ENCODE data around the gene DENND5B. TPM values are rescaled to one million over a fixed set of nuclear protein-coding genes. Genes with fewer than 3 reads are reported as not detected.
A peak's percentile ranks its signal among the peaks of the same experiment; 100 is the strongest.
"Not testable (repeated sequence)": the region's sequence is repeated elsewhere in the genome, so short reads cannot be mapped to it uniquely, and the experiment has no call there.

The DENND5B gene
- total RNA-seq, 8 experiments from 2014 or later, result 2.6 to 36.9 (median 18.1) TPM

DNA sequence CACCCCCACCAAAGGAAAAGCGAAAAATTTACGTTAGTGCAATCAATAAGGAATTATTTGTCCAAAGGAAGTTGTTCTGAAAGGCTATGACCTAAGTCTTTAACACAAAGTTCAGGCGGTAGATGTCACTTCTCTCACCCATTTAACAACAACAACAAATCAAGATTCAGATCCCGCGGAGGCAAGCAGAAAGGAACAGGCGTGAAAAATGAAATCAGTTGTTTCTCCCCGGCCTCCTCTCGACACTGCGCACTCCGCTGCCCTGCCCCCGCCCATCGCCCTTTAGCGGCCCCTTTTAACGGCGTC lies 1.4 kb downstream of the DENND5B start:
- in situ Hi-C loops (cut with MboI; ENCODE audit: low pct_unique_long_range_greater_than_20kb in 2 of 9, low sequenced_read_pairs in 9 of 9, unreplicated experiment in 9 of 9), result loop anchor here in 1 of 9 experiments (25.0 kb wide), 1 partner anchor 102 kb away; no protein-coding TSS in a partner anchor
- peak overlapping the region; percentile 69 to 88 (median 79) for H3K4me3 ChIP-seq
- H3K27ac ChIP-seq, result peak overlapping the region; percentile 94 to 95
- ATAC-seq (replicated peaks in 6 of 8), result peak in 3 of 8 experiments; percentile 49 to 55 (median 51)
- peaks cover 4 to 7% of the 10 kb centered on the region in 2 donors for H3K4me1 ChIP-seq (replicated peaks in 1 of 2)
- 0 to 20% (median 2%) methylated on average over 1 to 8 of the region's 15 CpGs; no CpG with 5 or more reads in 1 of the 10 experiments for WGBS, 10 experiments

DNA sequence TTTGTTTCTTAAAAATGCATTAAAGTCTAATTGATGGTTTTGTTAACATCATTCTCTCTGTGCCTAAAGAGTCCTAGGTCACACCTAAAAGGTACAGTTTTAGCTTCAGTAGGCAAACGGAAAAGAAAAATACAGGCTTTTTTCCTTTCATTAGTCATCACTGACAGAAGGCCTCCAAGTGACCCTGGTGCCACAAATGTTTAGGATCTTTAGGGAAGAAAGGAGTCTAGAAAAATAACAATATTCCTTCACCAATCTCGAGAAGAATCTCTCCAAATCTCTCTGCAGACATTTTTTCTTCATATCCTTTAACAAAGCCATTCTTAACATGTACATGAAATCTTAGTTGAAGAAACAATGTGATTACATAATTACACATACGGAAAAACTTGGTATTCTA lies 2.0 kb downstream of the DENND5B start:
- Histone ChIP-seq H3K4me3 (peak overlapping the region; percentile 69 to 88 (median 79)), H3K4me1 (replicated peaks in 1 of 2) (peaks cover 4 to 7% of the 10 kb centered on the region in 2 donors), H3K27ac (no peak overlapping the region)
- WGBS, 10 experiments, result 7 to 57% (median 24%) methylated on average over 1 to 3 of the region's 3 CpGs; no CpG with 5 or more reads in 1 of the 10 experiments
- no peak for ATAC-seq (replicated peaks in 6 of 8)
- in situ Hi-C loops (cut with MboI; ENCODE audit: low pct_unique_long_range_greater_than_20kb in 2 of 9, low sequenced_read_pairs in 9 of 9, unreplicated experiment in 9 of 9), result loop anchor here in 1 of 9 experiments (25.0 kb wide), 1 partner anchor 102 kb away; no protein-coding TSS in a partner anchor

DNA sequence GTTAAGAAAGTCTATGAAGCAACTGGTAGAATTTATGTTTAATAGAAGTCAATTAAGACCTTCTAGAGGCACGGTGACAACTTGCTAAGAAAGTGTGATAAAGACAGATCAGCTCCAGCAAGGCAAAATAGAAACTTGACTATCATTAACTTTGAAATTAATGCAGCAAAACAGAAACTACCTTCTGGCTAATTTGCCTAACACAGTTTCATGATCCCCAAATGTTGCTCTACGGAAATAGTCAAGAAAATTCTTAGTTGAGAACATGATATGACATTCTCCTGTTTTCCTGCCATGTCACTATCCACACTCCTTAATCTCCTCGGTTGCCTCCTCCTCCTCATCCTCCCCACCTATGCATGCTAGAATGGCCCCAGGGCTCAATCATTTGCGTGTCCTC lies 4.2 kb downstream of the DENND5B start:
- no peak overlapping the region for H3K4me3 ChIP-seq
- ATAC-seq (replicated peaks in 6 of 8), result no peak
- in situ Hi-C loops (cut with MboI; ENCODE audit: low pct_unique_long_range_greater_than_20kb in 2 of 9, low sequenced_read_pairs in 9 of 9, unreplicated experiment in 9 of 9), result loop anchor here in 1 of 9 experiments (25.0 kb wide), 1 partner anchor 99 kb away; no protein-coding TSS in a partner anchor
- H3K4me1 ChIP-seq (replicated peaks in 1 of 2), result peaks cover 4 to 7% of the 10 kb centered on the region in 2 donors
- 61 to 100% (median 81%) methylated on average over 1 to 4 of the region's 4 CpGs; no CpG with 5 or more reads in 1 of the 10 experiments for WGBS, 10 experiments
- no peak overlapping the region for H3K27ac ChIP-seq

DNA sequence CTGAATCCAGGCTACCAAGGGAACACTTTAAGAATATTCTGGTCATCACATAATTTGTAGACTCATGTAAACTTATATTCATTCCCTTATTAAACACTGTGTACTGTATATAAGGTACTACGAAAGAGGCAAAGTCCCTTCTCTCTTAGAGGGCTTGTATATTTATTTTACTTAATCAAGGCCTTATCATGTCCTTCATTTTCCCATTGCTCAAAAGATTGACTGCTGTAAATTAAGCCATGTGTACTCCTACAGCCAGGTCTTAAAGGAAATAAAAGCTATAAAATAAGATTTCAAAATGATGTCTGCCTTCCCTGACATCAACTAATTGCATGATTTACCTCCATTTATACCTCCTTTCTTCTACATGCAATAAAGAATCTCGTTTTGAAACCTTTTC lies 5.0 kb downstream of the DENND5B start:
- WGBS, 10 experiments, result 43 to 100% (median 78%) methylated on average over 1 to 2 of the region's 2 CpGs
- no peak overlapping the region for H3K27ac ChIP-seq
- in situ Hi-C loops (cut with MboI; ENCODE audit: low pct_unique_long_range_greater_than_20kb in 2 of 9, low sequenced_read_pairs in 9 of 9, unreplicated experiment in 9 of 9), result loop anchor here in 1 of 9 experiments (25.0 kb wide), 1 partner anchor 99 kb away; no protein-coding TSS in a partner anchor
- H3K4me3 ChIP-seq, result no peak overlapping the region
- no peak for ATAC-seq (replicated peaks in 6 of 8)
- peaks cover 4 to 7% of the 10 kb centered on the region in 2 donors for H3K4me1 ChIP-seq (replicated peaks in 1 of 2)

DNA sequence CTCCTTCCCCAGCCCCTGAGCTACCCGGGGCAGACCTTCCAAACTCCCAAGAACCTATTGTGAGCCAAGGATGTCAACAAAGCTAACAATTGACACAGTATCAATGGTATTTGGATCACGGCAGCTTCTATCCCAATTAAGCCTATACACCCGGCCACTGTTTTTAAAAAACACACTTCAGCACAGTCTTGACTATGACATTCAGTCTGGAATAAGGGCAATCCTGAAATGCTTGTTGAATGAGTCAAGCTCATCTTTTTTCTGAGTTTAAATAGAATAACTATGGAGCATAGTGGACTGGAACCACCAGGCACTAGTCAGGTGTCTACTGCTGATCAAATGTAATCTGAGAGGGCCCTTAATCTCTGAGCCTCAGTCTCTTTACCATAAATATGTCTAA lies 5.7 kb downstream of the DENND5B start:
- H3K4me1 ChIP-seq (replicated peaks in 1 of 2), result peaks cover 4 to 7% of the 10 kb centered on the region in 2 donors
- no peak overlapping the region for H3K27ac ChIP-seq
- no peak overlapping the region for H3K4me3 ChIP-seq
- ATAC-seq (replicated peaks in 6 of 8), result peak in 1 of 8 experiments; percentile 5
- WGBS, 10 experiments, result 40 to 100% (median 76%) methylated on average over 1 to 3 of the region's 3 CpGs; no CpG with 5 or more reads in 2 of the 10 experiments
- in situ Hi-C loops (cut with MboI; ENCODE audit: low pct_unique_long_range_greater_than_20kb in 2 of 9, low sequenced_read_pairs in 9 of 9, unreplicated experiment in 9 of 9), result loop anchor here in 1 of 9 experiments (25.0 kb wide), 1 partner anchor 98 kb away; no protein-coding TSS in a partner anchor

DNA sequence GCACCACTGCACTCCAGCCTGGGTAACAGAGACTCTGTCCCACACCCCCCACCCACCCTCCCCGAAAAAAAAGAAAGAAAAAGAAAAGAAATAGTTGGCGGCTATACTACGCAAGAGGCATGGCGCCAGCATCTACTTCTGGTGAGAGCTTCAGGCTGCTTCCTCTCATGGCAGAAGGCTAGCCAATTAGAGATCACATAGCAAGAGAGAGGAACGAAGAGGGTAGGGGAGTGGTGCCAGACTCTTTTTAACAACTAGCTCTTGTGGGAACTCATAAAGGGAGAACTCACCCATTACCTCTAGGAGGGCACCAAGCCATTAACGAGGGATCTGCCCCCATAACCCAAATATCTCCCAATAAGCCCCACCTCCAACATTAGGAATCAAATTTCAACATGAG lies 6.2 kb downstream of the DENND5B start:
- no peak for ATAC-seq (replicated peaks in 6 of 8)
- no peak overlapping the region for H3K27ac ChIP-seq
- in situ Hi-C loops (cut with MboI; ENCODE audit: low pct_unique_long_range_greater_than_20kb in 2 of 9, low sequenced_read_pairs in 9 of 9, unreplicated experiment in 9 of 9), result loop anchor here in 1 of 9 experiments (25.0 kb wide), 1 partner anchor 97 kb away; no protein-coding TSS in a partner anchor

DNA sequence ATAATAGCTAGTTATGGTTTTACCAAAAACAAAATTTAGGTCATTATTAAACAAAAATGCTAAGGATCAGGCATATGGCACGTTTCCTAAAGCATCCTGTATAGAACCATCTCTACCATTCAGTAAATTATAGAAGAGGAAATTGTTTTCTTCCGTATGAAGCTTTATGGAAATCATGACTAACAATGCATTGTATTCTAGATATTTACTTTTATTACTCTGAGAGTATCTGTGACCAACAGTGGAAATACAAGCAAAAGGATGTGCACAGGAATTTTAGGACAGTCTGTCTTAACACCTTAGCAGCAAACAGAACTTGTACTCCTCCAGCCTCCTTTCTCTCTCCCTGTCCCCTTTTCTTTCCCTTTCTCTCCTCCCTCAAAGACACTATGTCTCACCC lies 7.1 kb downstream of the DENND5B start:
- H3K4me1 ChIP-seq (replicated peaks in 1 of 2), result peaks cover 4 to 7% of the 10 kb centered on the region in 2 donors
- in situ Hi-C loops (cut with MboI; ENCODE audit: low pct_unique_long_range_greater_than_20kb in 2 of 9, low sequenced_read_pairs in 9 of 9, unreplicated experiment in 9 of 9), result loop anchor here in 1 of 9 experiments (25.0 kb wide), 1 partner anchor 97 kb away; no protein-coding TSS in a partner anchor
- no peak overlapping the region for H3K27ac ChIP-seq
- H3K4me3 ChIP-seq, result no peak overlapping the region
- ATAC-seq (replicated peaks in 6 of 8), result no peak
- WGBS, 10 experiments, result 73 to 100% (median 92%) methylated on average over 1 to 2 of the region's 2 CpGs; no CpG with 5 or more reads in 1 of the 10 experiments

More for the DNA sequence above, 6.2 kb downstream of the DENND5B start:
- H3K4me3 ChIP-seq, result no peak overlapping the region
- 0 to 100% (median 94%) methylated on average over 1 to 5 of the region's 6 CpGs; no CpG with 5 or more reads in 4 of the 10 experiments for WGBS, 10 experiments
- H3K4me1 ChIP-seq (replicated peaks in 1 of 2), result peaks cover 4 to 7% of the 10 kb centered on the region in 2 donors

DNA sequence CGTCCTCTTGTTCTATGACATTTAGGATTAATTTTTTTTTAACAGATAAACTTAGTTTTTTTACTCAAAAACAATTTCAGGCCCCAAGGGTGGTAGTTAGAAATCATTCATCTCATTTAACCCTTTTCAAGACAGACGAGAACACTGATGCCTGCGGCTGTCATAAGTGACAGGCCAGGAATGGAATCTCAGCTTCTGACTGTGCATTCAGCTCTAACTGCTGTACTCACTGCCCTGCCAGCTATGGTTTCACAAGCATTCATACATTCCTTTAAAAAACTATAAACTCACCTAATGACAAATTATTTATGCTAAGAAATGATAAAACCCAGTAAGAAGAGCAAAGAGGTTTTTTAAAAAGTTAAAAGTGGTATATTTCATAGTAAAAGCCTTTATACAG lies 8.8 kb downstream of the DENND5B start:
- 68 to 100% (median 86%) methylated on average over 1 to 3 of the region's 3 CpGs for WGBS, 10 experiments
- peaks cover 0 to 5% of the 10 kb centered on the region in 2 donors for H3K4me1 ChIP-seq (replicated peaks in 1 of 2)
- in situ Hi-C loops (cut with MboI; ENCODE audit: low pct_unique_long_range_greater_than_20kb in 2 of 9, low sequenced_read_pairs in 9 of 9, unreplicated experiment in 9 of 9), result loop anchor here in 1 of 9 experiments (25.0 kb wide), 1 partner anchor 95 kb away; no protein-coding TSS in a partner anchor
- H3K4me3 ChIP-seq, result no peak overlapping the region
- no peak overlapping the region for H3K27ac ChIP-seq
- peak in 1 of 8 experiments; percentile 25 for ATAC-seq (replicated peaks in 6 of 8)

DNA sequence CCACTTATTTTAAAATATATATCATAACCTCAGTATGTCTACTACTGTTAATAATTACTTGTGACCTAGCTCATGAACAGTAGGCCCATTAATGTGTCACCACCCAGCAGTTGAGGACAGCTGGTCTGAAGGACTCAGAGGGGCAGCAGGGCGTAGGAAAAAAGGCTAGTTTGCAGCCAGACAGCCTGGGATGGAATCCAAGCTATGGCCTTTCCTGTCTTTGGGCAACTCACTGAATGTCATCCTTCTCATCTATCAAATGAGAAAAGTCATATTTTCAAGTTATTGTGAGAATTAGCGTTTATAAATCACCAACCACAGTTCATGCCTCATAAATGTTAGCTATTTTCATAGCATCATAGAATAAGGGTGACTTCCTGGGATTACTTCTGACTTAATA lies 12.3 kb downstream of the DENND5B start:
- peaks cover 6 to 13% of the 10 kb centered on the region in 2 donors for H3K4me1 ChIP-seq (replicated peaks in 1 of 2)
- peak in 4 of 8 experiments; percentile 31 to 49 (median 36) for ATAC-seq (replicated peaks in 6 of 8)
- H3K27ac ChIP-seq, result no peak overlapping the region
- 0 to 100% (median 64%) methylated on average over 1 to 2 of the region's 2 CpGs; no CpG with 5 or more reads in 2 of the 10 experiments for WGBS, 10 experiments
- H3K4me3 ChIP-seq, result no peak overlapping the region
- in situ Hi-C loops (cut with MboI; ENCODE audit: low pct_unique_long_range_greater_than_20kb in 2 of 9, low sequenced_read_pairs in 9 of 9, unreplicated experiment in 9 of 9), result loop anchor here in 1 of 9 experiments (25.0 kb wide), 1 partner anchor 91 kb away; no protein-coding TSS in a partner anchor

DNA sequence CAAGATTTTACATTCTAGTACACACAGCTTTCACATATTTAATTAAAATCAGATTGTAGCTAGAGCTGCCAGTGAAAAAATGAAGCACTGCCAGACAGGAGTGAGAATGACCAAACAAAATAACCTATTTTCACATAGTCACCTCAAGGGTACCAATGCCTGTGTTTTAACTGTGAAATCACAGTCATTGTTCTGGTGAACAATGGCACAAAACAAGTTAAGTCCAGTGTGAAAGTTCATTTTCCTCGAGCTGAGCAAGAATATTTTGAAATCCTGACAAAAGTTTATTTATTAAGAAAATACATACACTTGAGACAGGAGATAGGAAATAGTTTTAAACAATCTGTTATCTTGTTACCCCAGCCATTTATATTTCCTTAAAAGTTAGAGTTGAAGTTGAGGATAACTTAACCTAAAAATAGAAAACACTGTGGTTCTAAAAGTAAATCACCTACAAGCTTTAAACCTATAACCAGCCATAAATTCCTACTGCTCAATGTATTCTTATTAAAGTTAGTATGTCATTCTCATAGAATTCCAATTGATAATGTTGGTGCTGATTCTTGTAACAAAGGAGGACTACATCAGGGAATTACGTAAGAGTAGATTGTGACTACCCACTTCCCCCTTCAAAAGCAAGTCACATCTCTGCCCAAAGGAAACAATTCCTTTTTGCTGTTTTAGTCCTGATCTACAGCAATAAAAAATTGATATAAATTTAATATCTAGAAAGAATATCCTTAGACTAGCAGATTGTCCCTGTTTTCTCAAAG lies 15.9 kb downstream of the DENND5B start:
- H3K27ac ChIP-seq, result no peak overlapping the region
- 0 to 100% (median 56%) methylated on average over 1 to 2 of the region's 2 CpGs; no CpG with 5 or more reads in 1 of the 10 experiments for WGBS, 10 experiments
- H3K4me3 ChIP-seq, result no peak overlapping the region
- peaks cover 18 to 25% of the 10 kb centered on the region in 2 donors for H3K4me1 ChIP-seq (replicated peaks in 1 of 2)
- no peak for ATAC-seq (replicated peaks in 6 of 8)
- in situ Hi-C loops (cut with MboI; ENCODE audit: low pct_unique_long_range_greater_than_20kb in 2 of 9, low sequenced_read_pairs in 9 of 9, unreplicated experiment in 9 of 9), result loop anchor here in 1 of 9 experiments (25.0 kb wide), 1 partner anchor 88 kb away; no protein-coding TSS in a partner anchor

DNA sequence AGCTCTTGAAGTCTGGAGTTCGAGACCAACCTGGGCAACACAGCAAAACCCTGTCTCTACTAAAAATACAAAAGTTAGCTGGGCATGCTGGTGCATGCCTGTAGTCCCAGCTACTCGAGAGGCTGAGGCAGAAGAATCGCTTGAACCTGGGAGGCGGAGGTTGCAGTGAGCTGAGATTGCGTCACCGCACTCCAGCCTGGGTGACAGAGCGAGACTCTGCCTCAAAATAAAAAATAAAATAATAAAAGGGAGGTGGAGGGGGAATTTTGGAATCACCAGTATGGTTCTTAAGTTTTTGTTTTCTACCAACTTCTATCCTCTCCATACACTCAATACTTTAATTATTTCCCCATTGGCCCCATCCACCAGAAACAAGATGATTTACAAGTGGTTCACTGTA lies 16.6 kb downstream of the DENND5B start:
- peaks cover 18 to 25% of the 10 kb centered on the region in 2 donors for H3K4me1 ChIP-seq (replicated peaks in 1 of 2)
- 61 to 100% (median 93%) methylated on average over 1 to 4 of the region's 7 CpGs; no CpG with 5 or more reads in 3 of the 10 experiments for WGBS, 10 experiments
- ATAC-seq (replicated peaks in 6 of 8); H3K27ac ChIP-seq; H3K4me3 ChIP-seq; in situ Hi-C loops (cut with MboI; ENCODE audit: low pct_unique_long_range_greater_than_20kb in 2 of 9, low sequenced_read_pairs in 9 of 9, unreplicated experiment in 9 of 9): not testable (repeated sequence)

DNA sequence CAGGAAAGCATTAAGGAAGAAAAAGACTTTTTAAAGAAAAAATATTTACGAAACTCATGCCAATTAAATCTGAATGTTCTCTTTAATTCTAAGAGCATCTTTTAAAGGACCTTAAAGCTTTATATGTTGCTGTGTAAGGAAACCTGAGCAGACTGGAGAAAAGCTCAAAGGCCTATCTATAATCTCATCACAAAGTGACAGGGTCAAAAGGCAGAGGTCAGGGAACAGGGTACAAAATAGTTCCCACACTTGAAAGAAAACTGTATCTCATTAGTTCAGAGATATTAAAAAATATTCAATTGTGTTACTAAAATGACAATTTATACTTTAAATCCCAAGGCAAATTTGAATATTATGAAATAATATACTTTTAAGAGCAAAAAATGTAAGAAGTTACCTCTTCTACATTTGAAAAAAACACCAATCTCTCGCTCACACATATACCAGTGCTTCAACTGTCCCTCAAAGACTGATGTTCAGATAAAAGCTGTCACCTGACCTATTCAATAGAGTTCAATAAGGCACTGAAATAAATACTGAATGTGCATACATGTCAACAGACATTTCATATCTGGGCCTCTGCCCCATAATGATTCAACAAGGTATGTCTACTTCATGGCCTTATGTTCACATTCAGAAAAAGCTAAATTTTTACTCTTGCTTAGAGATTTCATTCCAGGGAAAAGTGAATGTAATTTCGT lies 17.9 kb downstream of the DENND5B start:
- 56 to 100% (median 83%) methylated on average over 1 to 3 of the region's 3 CpGs for WGBS, 10 experiments
- peak overlapping the region; percentile 2 to 54 for H3K27ac ChIP-seq
- ATAC-seq (replicated peaks in 6 of 8), result peak in 5 of 8 experiments; percentile 33 to 81 (median 69)
- in situ Hi-C loops (cut with MboI; ENCODE audit: low pct_unique_long_range_greater_than_20kb in 2 of 9, low sequenced_read_pairs in 9 of 9, unreplicated experiment in 9 of 9), result no loop called here
- H3K4me3 ChIP-seq, result no peak overlapping the region
- peaks cover 18 to 20% of the 10 kb centered on the region in 2 donors for H3K4me1 ChIP-seq (replicated peaks in 1 of 2)

Measured in motor neuron (in vitro differentiated cells).